ENCODE results near the gene CYB5B. TPM values are rescaled to one million over a fixed set of nuclear protein-coding genes. Genes with fewer than 3 reads are reported as not detected.

CYB5B gene
- total and polyA plus RNA-seq, 2 donors (not counting 3 experiments of a cell fraction or from before 2014, with no cell fraction given) = 175 to 176 TPM

DNA sequence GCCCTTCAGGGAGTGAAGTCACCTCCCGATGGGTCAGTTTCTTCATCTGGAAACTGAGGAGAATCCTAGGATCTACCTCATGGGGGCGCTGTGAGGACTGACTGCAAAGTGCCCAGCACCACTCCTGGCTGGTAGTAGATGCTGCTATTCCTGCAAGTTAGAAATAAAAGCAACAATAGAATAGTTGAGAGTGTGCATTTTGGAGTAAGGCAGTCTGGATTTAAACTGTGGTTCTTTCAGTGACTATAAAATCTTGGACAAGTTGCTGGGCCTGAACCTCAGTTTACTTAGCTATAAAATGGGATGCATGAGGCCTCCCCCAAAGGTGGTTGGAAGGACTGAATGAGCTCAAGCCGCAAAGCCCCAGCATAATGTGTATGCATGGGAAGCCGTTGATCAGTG is 70.6 kb downstream of the CYB5B start:
- Histone ChIP-seq H3K4me3 (replicated peaks in 1 of 3; ENCODE audit: insufficient read depth in 1 of 3, low read depth in 1 of 3, low read length in 3 of 3) (no peak overlapping the region), H3K9ac (replicated peaks; ENCODE audit: extremely low read depth, insufficient read depth, low read length) (no peak overlapping the region), H3K4me1 (ENCODE audit: control insufficient read depth, extremely low read depth, insufficient read depth, low read length) (no peaks in the 10 kb centered on the region), H3K27ac (ENCODE audit: insufficient read depth, low read depth, low read length) (no peak overlapping the region), H3K27me3 (ENCODE audit: control insufficient read depth in 2 of 2, insufficient read depth in 2 of 2, low read length in 2 of 2) (peaks cover 0 to 2% of the 10 kb centered on the region in 2 experiments), H3K9me3 (replicated peaks; ENCODE audit: control insufficient read depth, insufficient read depth, low read length) (no peaks in the 10 kb centered on the region), H3K4me2 (ENCODE audit: insufficient read depth, low read length) (no peak overlapping the region), H3K79me2 (ENCODE audit: control insufficient read depth, insufficient read depth, low read length) (no peaks in the 10 kb centered on the region), H4K20me1 (replicated peaks; ENCODE audit: control insufficient read depth, extremely low read depth, insufficient read depth, low read length) (no peaks in the 10 kb centered on the region), H3K9me1 (replicated peaks; ENCODE audit: control insufficient read depth, extremely low read depth, insufficient read depth, low read length) (no peaks in the 10 kb centered on the region), H2AFZ (ENCODE audit: low read depth, low read length) (no peak overlapping the region), H3K36me3 (ENCODE audit: control insufficient read depth in 2 of 2, extremely low read depth in 1 of 2, insufficient read depth in 2 of 2, low read length in 2 of 2) (no peaks in the 10 kb centered on the region)
- peak; percentile 40 to 43 for TF ChIP-seq CTCF (IDR thresholded peaks at IDR 0.05; ENCODE audit: extremely low read depth in 1 of 2, insufficient read depth in 1 of 2, low read depth in 1 of 2, low read length in 2 of 2)
- TF ChIP-seq JUN (IDR thresholded peaks at IDR 0.05; ENCODE audit: borderline replicate concordance, insufficient read depth, insufficient read length, low read depth) = no peak
- TF ChIP-seq EZH2 (IDR thresholded peaks at IDR 0.05; ENCODE audit: borderline replicate concordance, low read depth, low read length, severe bottlenecking) = no peak
- TF ChIP-seq GATA2 (IDR thresholded peaks at IDR 0.05; ENCODE audit: insufficient read depth, insufficient read length, low read depth, low read length) = no peak
- TF ChIP-seq MAX (IDR thresholded peaks at IDR 0.05; ENCODE audit: insufficient read depth, insufficient read length) = no peak
- TF ChIP-seq POLR2A (IDR thresholded peaks at IDR 0.05; ENCODE audit: low read depth, low read length) = no peak
- no peak for TF ChIP-seq FOS (IDR thresholded peaks at IDR 0.05; ENCODE audit: borderline replicate concordance, insufficient read depth, low read length)
- TF ChIP-seq MYC (IDR thresholded peaks at IDR 0.05; ENCODE audit: low read depth, low read length) = no peak
- intact Hi-C loops (cut with micrococcal nuclease) (loop anchor here (5.0 kb wide), 1 partner anchor 72 kb away; the partner anchor contains the start of gene NFAT5), dilution Hi-C loops (cut with MboI; ENCODE audit: extremely low pct_ligation_motif_present, low sequenced_read_pairs) (no loop called here)
- BruUV-seq (replicated peaks) = no TSS peak
- ChIA-PET CTCF (interaction anchor here (0.6 to 2.2 kb wide), 12 partner anchors 11 to 106 kb away, joined by 3 to 10 read pairs (median 3); no protein-coding TSS in a partner anchor), POLR2A (no interaction called here)
- FAIRE-seq = peak; percentile 74
- DNase-seq (ENCODE audit: low read depth, low spot score) = peak; percentile 42

All from endothelial cell of umbilical vein (primary cell).